DMS114 treated with DMSO at 0.1 percent for 48 hours (cell line): Measurements from ENCODE around the gene CLDN6.
A peak's percentile ranks its signal among the peaks of the same experiment; 100 is the strongest.

Experiments
- DNase-seq: peaks from one replicate; lab custom pipeline; 2025; ENCODE audit not compliant: unreplicated experiment; lab: John Stamatoyannopoulos, UW

The CLDN6 gene

GRCh38 chr16:3028716-3029319 is 10.8 kb upstream of the CLDN6 start:
- DNase-seq: no peak

GRCh38 chr16:3027983-3028715 is 10.2 kb upstream of the CLDN6 start:
- no peak for DNase-seq

- DNase-seq: no peak
Observed at GRCh38 chr16:3027489-3027795, 9.5 kb upstream of the CLDN6 start.

GRCh38 chr16:3026609-3027488 is 8.9 kb upstream of the CLDN6 start:
- no peak for DNase-seq

- DNase-seq: no peak
Observed at GRCh38 chr16:3026003-3026378, 8.0 kb upstream of the CLDN6 start.

- DNase-seq: no peak
Observed at GRCh38 chr16:3025032-3026002, 7.3 kb upstream of the CLDN6 start.

GRCh38 chr16:3023669-3024478 is 5.9 kb upstream of the CLDN6 start, which contains the start of the genes HCFC1R1 and THOC6:
Gene HCFC1R1, minus strand, starts transcription at chr16:3023942. Its CDS starts 1 bp downstream, at chr16:3023941.
Gene THOC6, plus strand, starts transcription at chr16:3024035. Its CDS starts 292 bp downstream, at chr16:3024327.
- peak; percentile 92 for DNase-seq

GRCh38 chr16:3023415-3023668 is 5.4 kb upstream of the CLDN6 start:
- peak; percentile 40 for DNase-seq

- DNase-seq: no peak
Observed at GRCh38 chr16:3022684-3023414, 4.9 kb upstream of the CLDN6 start.

GRCh38 chr16:3022208-3022683 is 4.3 kb upstream of the CLDN6 start:
- peak; percentile 13 for DNase-seq

- DNase-seq: peak; percentile 68
Observed at GRCh38 chr16:3021449-3022207, 3.6 kb upstream of the CLDN6 start.

- DNase-seq: peak; percentile 22
Observed at GRCh38 chr16:3020604-3021448, 2.8 kb upstream of the CLDN6 start.

GRCh38 chr16:3020247-3020603 is 2.2 kb upstream of the CLDN6 start, which contains the start of gene TNFRSF12A:
Gene TNFRSF12A, plus strand, starts transcription at chr16:3020368. Its CDS starts 30 bp downstream, at chr16:3020398.
- DNase-seq: peak; percentile 37

- DNase-seq: no peak
Observed at GRCh38 chr16:3019594-3020246, 1.7 kb upstream of the CLDN6 start.

GRCh38 chr16:3017344-3017743 is 639 bp downstream of the CLDN6 start:
- DNase-seq: no peak

- no peak for DNase-seq
Observed at GRCh38 chr16:3015865-3016521, 2.0 kb downstream of the CLDN6 start.

- DNase-seq: no peak
Observed at GRCh38 chr16:3014971-3015370, 3.0 kb downstream of the CLDN6 start.
